ENCODE results near the gene PCGF5.
"Not testable (repeated sequence)": the region's sequence is repeated elsewhere in the genome, so short reads cannot be mapped to it uniquely, and the experiment has no call there.

Gene PCGF5

GRCh38 chr10:91312382-91312733, 91.9 kb downstream of the PCGF5 start:
- H3K9ac ChIP-seq (ENCODE audit: low read depth, low read length): no peak overlapping the region
- no peaks in the 10 kb centered on the region for H3K27me3 ChIP-seq (ENCODE audit: control insufficient read depth, insufficient read depth, low read length)
- H3K36me3 ChIP-seq (ENCODE audit: control insufficient read depth, insufficient read depth, low read length): no peaks in the 10 kb centered on the region
- no peaks in the 10 kb centered on the region for H3K4me1 ChIP-seq (ENCODE audit: control insufficient read depth, insufficient read depth, low read length)
- H3K4me3 ChIP-seq (ENCODE audit: low read depth, low read length): no peak overlapping the region
- no peaks in the 10 kb centered on the region for H3K9me3 ChIP-seq (ENCODE audit: control insufficient read depth, insufficient read depth, low read length)

GRCh38 chr10:91313796-91314485, 93.5 kb downstream of the PCGF5 start:
- H3K9me3 ChIP-seq (ENCODE audit: control insufficient read depth, insufficient read depth, low read length): no peaks in the 10 kb centered on the region
- H3K36me3 ChIP-seq (ENCODE audit: control insufficient read depth, insufficient read depth, low read length): no peaks in the 10 kb centered on the region
- H3K4me3 ChIP-seq (ENCODE audit: low read depth, low read length): no peak overlapping the region
- no peak overlapping the region for H3K9ac ChIP-seq (ENCODE audit: low read depth, low read length)
- no peaks in the 10 kb centered on the region for H3K4me1 ChIP-seq (ENCODE audit: control insufficient read depth, insufficient read depth, low read length)
- H3K27me3 ChIP-seq (ENCODE audit: control insufficient read depth, insufficient read depth, low read length): no peaks in the 10 kb centered on the region

GRCh38 chr10:91316486-91316885, 96.0 kb downstream of the PCGF5 start:
- no peak overlapping the region for H3K4me3 ChIP-seq (ENCODE audit: low read depth, low read length)
- no peak overlapping the region for H3K9ac ChIP-seq (ENCODE audit: low read depth, low read length)
- H3K27me3 ChIP-seq (ENCODE audit: control insufficient read depth, insufficient read depth, low read length): no peaks in the 10 kb centered on the region
- no peaks in the 10 kb centered on the region for H3K9me3 ChIP-seq (ENCODE audit: control insufficient read depth, insufficient read depth, low read length)
- H3K4me1 ChIP-seq (ENCODE audit: control insufficient read depth, insufficient read depth, low read length): no peaks in the 10 kb centered on the region
- no peaks in the 10 kb centered on the region for H3K36me3 ChIP-seq (ENCODE audit: control insufficient read depth, insufficient read depth, low read length)

- no peaks in the 10 kb centered on the region for H3K36me3 ChIP-seq (ENCODE audit: control insufficient read depth, insufficient read depth, low read length)
- H3K9ac ChIP-seq (ENCODE audit: low read depth, low read length): no peak overlapping the region
- no peaks in the 10 kb centered on the region for H3K9me3 ChIP-seq (ENCODE audit: control insufficient read depth, insufficient read depth, low read length)
- H3K4me3 ChIP-seq (ENCODE audit: low read depth, low read length): no peak overlapping the region
- H3K27me3 ChIP-seq (ENCODE audit: control insufficient read depth, insufficient read depth, low read length): no peaks in the 10 kb centered on the region
- H3K4me1 ChIP-seq (ENCODE audit: control insufficient read depth, insufficient read depth, low read length): no peaks in the 10 kb centered on the region
Measured at GRCh38 chr10:91317541-91317940, 97.1 kb downstream of the PCGF5 start.

GRCh38 chr10:91319336-91319735, 98.9 kb downstream of the PCGF5 start:
- Histone ChIP-seq H3K9me3 (ENCODE audit: control insufficient read depth, insufficient read depth, low read length) (no peaks in the 10 kb centered on the region), H3K36me3 (ENCODE audit: control insufficient read depth, insufficient read depth, low read length) (no peaks in the 10 kb centered on the region), H3K4me1 (ENCODE audit: control insufficient read depth, insufficient read depth, low read length) (no peaks in the 10 kb centered on the region), H3K9ac (ENCODE audit: low read depth, low read length) (no peak overlapping the region), H3K27me3 (ENCODE audit: control insufficient read depth, insufficient read depth, low read length) (no peaks in the 10 kb centered on the region), H3K4me3 (ENCODE audit: low read depth, low read length) (no peak overlapping the region)

GRCh38 chr10:91323293-91323905, 102.9 kb downstream of the PCGF5 start:
- not testable (repeated sequence) for H3K4me1 ChIP-seq (ENCODE audit: control insufficient read depth, insufficient read depth, low read length); H3K9ac ChIP-seq (ENCODE audit: low read depth, low read length); H3K36me3 ChIP-seq (ENCODE audit: control insufficient read depth, insufficient read depth, low read length); H3K27me3 ChIP-seq (ENCODE audit: control insufficient read depth, insufficient read depth, low read length); H3K9me3 ChIP-seq (ENCODE audit: control insufficient read depth, insufficient read depth, low read length); H3K4me3 ChIP-seq (ENCODE audit: low read depth, low read length)

- H3K27me3 ChIP-seq (ENCODE audit: control insufficient read depth, insufficient read depth, low read length): no peaks in the 10 kb centered on the region
- no peak overlapping the region for H3K9ac ChIP-seq (ENCODE audit: low read depth, low read length)
Measured at GRCh38 chr10:91328320-91328984, 108.0 kb downstream of the PCGF5 start.

More at GRCh38 chr10:91328320-91328984, 108.0 kb downstream of the PCGF5 start:
- Histone ChIP-seq H3K9me3 (ENCODE audit: control insufficient read depth, insufficient read depth, low read length) (peaks cover 7% of the 10 kb centered on the region), H3K4me1 (ENCODE audit: control insufficient read depth, insufficient read depth, low read length) (no peaks in the 10 kb centered on the region), H3K36me3 (ENCODE audit: control insufficient read depth, insufficient read depth, low read length) (no peaks in the 10 kb centered on the region), H3K4me3 (ENCODE audit: low read depth, low read length) (no peak overlapping the region)

Data from iPS-15b (cell line).